ENCODE results near the gene FAM163A. TPM values are rescaled to one million over a fixed set of nuclear protein-coding genes. Genes with fewer than 3 reads are reported as not detected.

FAM163A gene
- total and polyA plus RNA-seq, 2 donors (not counting 1 experiment from before 2014, with no cell fraction given) = not detected

GRCh38 chr1:179767177-179767581, 24.1 kb downstream of the FAM163A start:
- Histone ChIP-seq H3K36me3 (ENCODE audit: control insufficient read depth, insufficient read depth, low read length) (no peaks in the 10 kb centered on the region), H3K4me2 (ENCODE audit: extremely low read depth, insufficient read depth, low read length) (no peak overlapping the region), H4K20me1 (ENCODE audit: control insufficient read depth, extremely low read depth, insufficient read depth, low read length) (no peaks in the 10 kb centered on the region), H3K79me2 (ENCODE audit: control insufficient read depth, insufficient read depth, low read length) (no peaks in the 10 kb centered on the region), H2AFZ (ENCODE audit: low read length) (no peak overlapping the region), H3K27me3 (ENCODE audit: control insufficient read depth, insufficient read depth, low read length) (no peaks in the 10 kb centered on the region), H3K4me1 (ENCODE audit: control insufficient read depth, extremely low read depth, insufficient read depth, low read length) (no peaks in the 10 kb centered on the region), H3K9me3 (ENCODE audit: control insufficient read depth, insufficient read depth, low read depth, low read length) (no peaks in the 10 kb centered on the region), H3K9ac (ENCODE audit: insufficient read depth, low read length) (no peak overlapping the region), H3K27ac (ENCODE audit: insufficient read depth, low read length) (no peak overlapping the region), H3K4me3 (replicated peaks in 1 of 4; ENCODE audit: control extremely low read depth in 1 of 4, insufficient read depth in 1 of 4, low read depth in 3 of 4, low read length in 4 of 4) (no peak overlapping the region)
- TF ChIP-seq CTCF (conservative IDR thresholded peaks at IDR 0.05 in 1 of 2, IDR thresholded peaks at IDR 0.05 in 1 of 2; ENCODE audit: low read depth in 1 of 2, low read length in 2 of 2) = no peak
- no peak for TF ChIP-seq EZH2 (IDR thresholded peaks at IDR 0.05; ENCODE audit: low read length, missing control alignments)
- no peak for DNase-seq (ENCODE audit: low read depth in 2 of 2)

DNA sequence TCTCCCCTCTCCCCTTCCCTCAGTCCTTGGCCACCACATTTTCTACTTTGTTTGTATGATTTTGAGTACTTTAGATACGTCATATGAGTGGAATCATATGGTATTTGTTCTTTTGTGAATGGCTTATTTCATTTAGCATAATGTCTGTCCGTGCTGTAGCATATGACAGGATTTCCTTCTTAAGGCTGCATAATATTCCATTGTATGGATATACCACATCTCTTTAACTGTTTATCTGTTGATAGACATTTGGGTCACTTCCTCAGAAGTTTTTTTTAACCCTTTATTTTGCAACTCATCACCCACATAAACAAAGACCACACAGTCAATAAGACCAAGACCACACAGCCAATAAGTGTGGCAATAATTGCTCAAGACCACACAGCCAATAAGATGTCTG, 24.9 kb downstream of the FAM163A start:
- no peaks in the 10 kb centered on the region for H3K27me3 ChIP-seq (ENCODE audit: control insufficient read depth, insufficient read depth, low read length)
- H3K79me2 ChIP-seq (ENCODE audit: control insufficient read depth, insufficient read depth, low read length) = no peaks in the 10 kb centered on the region
- TF ChIP-seq CTCF (conservative IDR thresholded peaks at IDR 0.05 in 1 of 2, IDR thresholded peaks at IDR 0.05 in 1 of 2; ENCODE audit: low read depth in 1 of 2, low read length in 2 of 2) = no peak
- TF ChIP-seq EZH2 (IDR thresholded peaks at IDR 0.05; ENCODE audit: low read length, missing control alignments) = no peak

GRCh38 chr1:179770887-179771502, 27.9 kb downstream of the FAM163A start:
- H3K27ac ChIP-seq (ENCODE audit: insufficient read depth, low read length) = no peak overlapping the region
- TF ChIP-seq EZH2 (IDR thresholded peaks at IDR 0.05; ENCODE audit: low read length, missing control alignments) (no peak), CTCF (conservative IDR thresholded peaks at IDR 0.05 in 1 of 2, IDR thresholded peaks at IDR 0.05 in 1 of 2; ENCODE audit: low read depth in 1 of 2, low read length in 2 of 2) (no peak)

More for the DNA sequence above, 24.9 kb downstream of the FAM163A start:
- no peak overlapping the region for H3K4me2 ChIP-seq (ENCODE audit: extremely low read depth, insufficient read depth, low read length)
- H3K4me1 ChIP-seq (ENCODE audit: control insufficient read depth, extremely low read depth, insufficient read depth, low read length) = no peaks in the 10 kb centered on the region
- no peaks in the 10 kb centered on the region for H4K20me1 ChIP-seq (ENCODE audit: control insufficient read depth, extremely low read depth, insufficient read depth, low read length)
- no peak overlapping the region for H3K27ac ChIP-seq (ENCODE audit: insufficient read depth, low read length)
- H3K36me3 ChIP-seq (ENCODE audit: control insufficient read depth, insufficient read depth, low read length) = no peaks in the 10 kb centered on the region
- DNase-seq (ENCODE audit: low read depth in 2 of 2) = no peak
- H3K9me3 ChIP-seq (ENCODE audit: control insufficient read depth, insufficient read depth, low read depth, low read length) = no peaks in the 10 kb centered on the region
- no peak overlapping the region for H3K9ac ChIP-seq (ENCODE audit: insufficient read depth, low read length)
- no peak overlapping the region for H3K4me3 ChIP-seq (replicated peaks in 1 of 4; ENCODE audit: control extremely low read depth in 1 of 4, insufficient read depth in 1 of 4, low read depth in 3 of 4, low read length in 4 of 4)
- no peak overlapping the region for H2AFZ ChIP-seq (ENCODE audit: low read length)

More at GRCh38 chr1:179770887-179771502, 27.9 kb downstream of the FAM163A start:
- Histone ChIP-seq H3K27me3 (ENCODE audit: control insufficient read depth, insufficient read depth, low read length) (no peaks in the 10 kb centered on the region), H4K20me1 (ENCODE audit: control insufficient read depth, extremely low read depth, insufficient read depth, low read length) (no peaks in the 10 kb centered on the region), H3K9ac (ENCODE audit: insufficient read depth, low read length) (no peak overlapping the region), H3K4me3 (replicated peaks in 1 of 4; ENCODE audit: control extremely low read depth in 1 of 4, insufficient read depth in 1 of 4, low read depth in 3 of 4, low read length in 4 of 4) (no peak overlapping the region), H2AFZ (ENCODE audit: low read length) (no peak overlapping the region), H3K4me2 (ENCODE audit: extremely low read depth, insufficient read depth, low read length) (no peak overlapping the region), H3K79me2 (ENCODE audit: control insufficient read depth, insufficient read depth, low read length) (no peaks in the 10 kb centered on the region), H3K36me3 (ENCODE audit: control insufficient read depth, insufficient read depth, low read length) (no peaks in the 10 kb centered on the region), H3K9me3 (ENCODE audit: control insufficient read depth, insufficient read depth, low read depth, low read length) (no peaks in the 10 kb centered on the region), H3K4me1 (ENCODE audit: control insufficient read depth, extremely low read depth, insufficient read depth, low read length) (no peaks in the 10 kb centered on the region)
- DNase-seq (ENCODE audit: low read depth in 2 of 2) = no peak

Measured in fibroblast of lung (primary cell).